Measurements from ENCODE around the gene RPS6KC1. TPM values are rescaled to one million over a fixed set of nuclear protein-coding genes. Genes with fewer than 3 reads are reported as not detected.

RPS6KC1 gene
- total and polyA plus RNA-seq, 3 donors from 2014 or later, result 32.2 to 60.2 (median 55.5) TPM

GRCh38 chr1:213061263-213061662, 10.2 kb downstream of the RPS6KC1 start:
- Histone ChIP-seq H3K27me3 (no peaks in the 10 kb centered on the region), H3K4me1 (peaks cover 9% of the 10 kb centered on the region), H3K27ac (no peak overlapping the region), H3K4me3 (no peak overlapping the region), H3K9me3 (no peaks in the 10 kb centered on the region), H3K36me3 (ENCODE audit: low read depth, missing control alignments) (no peaks in the 10 kb centered on the region)
- WGBS, 2 donors, result 92 to 96% methylated on average over 1 of the region's 1 CpG
- DNase-seq, result no peak
- intact Hi-C loops (cut with DNase I; ENCODE audit: low total_unique reads), result no loop called here
- TF ChIP-seq POLR2A (IDR thresholded peaks at IDR 0.05), result no peak
- no peak for TF ChIP-seq CTCF (IDR thresholded peaks at IDR 0.05)

- Histone ChIP-seq H3K27ac (no peak overlapping the region), H3K27me3 (no peaks in the 10 kb centered on the region), H3K9me3 (no peaks in the 10 kb centered on the region), H3K4me1 (peaks cover 3% of the 10 kb centered on the region), H3K36me3 (ENCODE audit: low read depth, missing control alignments) (no peaks in the 10 kb centered on the region), H3K4me3 (no peak overlapping the region)
- intact Hi-C loops (cut with DNase I; ENCODE audit: low total_unique reads), result no loop called here
- TF ChIP-seq CTCF (IDR thresholded peaks at IDR 0.05), result no peak
- no peak for TF ChIP-seq POLR2A (IDR thresholded peaks at IDR 0.05)
- 92 to 94% methylated on average over 5 of the region's 5 CpGs for WGBS, 2 donors
- no peak for DNase-seq
These were observed 14.8 kb downstream of the RPS6KC1 start for GRCh38 chr1:213065800-213066199.

GRCh38 chr1:213066363-213066762, 15.3 kb downstream of the RPS6KC1 start:
- intact Hi-C loops (cut with DNase I; ENCODE audit: low total_unique reads), result no loop called here
- 58 to 80% methylated on average over 2 of the region's 2 CpGs for whole genome bisulfite sequencing, 2 donors
- H3K9me3 ChIP-seq, result no peaks in the 10 kb centered on the region
- no peak for DNase-seq
- no peaks in the 10 kb centered on the region for H3K27me3 ChIP-seq
- TF ChIP-seq POLR2A (IDR thresholded peaks at IDR 0.05), result no peak
- no peak for TF ChIP-seq CTCF (IDR thresholded peaks at IDR 0.05)
- H3K36me3 ChIP-seq (ENCODE audit: low read depth, missing control alignments), result no peaks in the 10 kb centered on the region
- H3K4me1 ChIP-seq, result peaks cover 3% of the 10 kb centered on the region
- no peak overlapping the region for H3K4me3 ChIP-seq
- H3K27ac ChIP-seq, result no peak overlapping the region

- H3K27ac ChIP-seq, result no peak overlapping the region
- WGBS, 2 donors, result 88 to 89% methylated on average over 1 of the region's 1 CpG
- H3K27me3 ChIP-seq, result no peaks in the 10 kb centered on the region
- no peaks in the 10 kb centered on the region for H3K36me3 ChIP-seq (ENCODE audit: low read depth, missing control alignments)
- no peaks in the 10 kb centered on the region for H3K9me3 ChIP-seq
- TF ChIP-seq POLR2A (IDR thresholded peaks at IDR 0.05) (no peak), CTCF (IDR thresholded peaks at IDR 0.05) (no peak)
- DNase-seq, result no peak
- intact Hi-C loops (cut with DNase I; ENCODE audit: low total_unique reads), result no loop called here
- H3K4me1 ChIP-seq, result peaks cover 3% of the 10 kb centered on the region
- H3K4me3 ChIP-seq, result no peak overlapping the region
These were observed 16.3 kb downstream of the RPS6KC1 start for GRCh38 chr1:213067352-213067751.

- Histone ChIP-seq H3K9me3 (no peaks in the 10 kb centered on the region), H3K27me3 (no peaks in the 10 kb centered on the region), H3K27ac (no peak overlapping the region), H3K4me1 (no peaks in the 10 kb centered on the region), H3K4me3 (no peak overlapping the region), H3K36me3 (ENCODE audit: low read depth, missing control alignments) (no peaks in the 10 kb centered on the region)
- intact Hi-C loops (cut with DNase I; ENCODE audit: low total_unique reads), result no loop called here
- peak; percentile 31 for DNase-seq
- no peak for TF ChIP-seq POLR2A (IDR thresholded peaks at IDR 0.05)
- no peak for TF ChIP-seq CTCF (IDR thresholded peaks at IDR 0.05)
- 57 to 75% methylated on average over 2 of the region's 2 CpGs for WGBS, 2 donors
These were observed 19.4 kb downstream of the RPS6KC1 start for GRCh38 chr1:213070406-213070805.
